ENCODE data around the gene CCDC171. TPM values are rescaled to one million over a fixed set of nuclear protein-coding genes. Genes with fewer than 3 reads are reported as not detected.
A peak's percentile ranks its signal among the peaks of the same experiment; 100 is the strongest.

The CCDC171 gene
- total RNA-seq, 1 donor = 5.8 TPM

- TF ChIP-seq, protein P1, sequence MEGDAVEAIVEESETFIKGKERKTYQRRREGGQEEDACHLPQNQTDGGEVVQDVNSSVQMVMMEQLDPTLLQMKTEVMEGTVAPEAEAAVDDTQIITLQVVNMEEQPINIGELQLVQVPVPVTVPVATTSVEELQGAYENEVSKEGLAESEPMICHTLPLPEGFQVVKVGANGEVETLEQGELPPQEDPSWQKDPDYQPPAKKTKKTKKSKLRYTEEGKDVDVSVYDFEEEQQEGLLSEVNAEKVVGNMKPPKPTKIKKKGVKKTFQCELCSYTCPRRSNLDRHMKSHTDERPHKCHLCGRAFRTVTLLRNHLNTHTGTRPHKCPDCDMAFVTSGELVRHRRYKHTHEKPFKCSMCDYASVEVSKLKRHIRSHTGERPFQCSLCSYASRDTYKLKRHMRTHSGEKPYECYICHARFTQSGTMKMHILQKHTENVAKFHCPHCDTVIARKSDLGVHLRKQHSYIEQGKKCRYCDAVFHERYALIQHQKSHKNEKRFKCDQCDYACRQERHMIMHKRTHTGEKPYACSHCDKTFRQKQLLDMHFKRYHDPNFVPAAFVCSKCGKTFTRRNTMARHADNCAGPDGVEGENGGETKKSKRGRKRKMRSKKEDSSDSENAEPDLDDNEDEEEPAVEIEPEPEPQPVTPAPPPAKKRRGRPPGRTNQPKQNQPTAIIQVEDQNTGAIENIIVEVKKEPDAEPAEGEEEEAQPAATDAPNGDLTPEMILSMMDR (IDR thresholded peaks at IDR 0.05; ENCODE audit: extremely low read depth, low read depth, low read length) = no peak
- peaks cover 38% of the 10 kb centered on the region for H3K4me1 ChIP-seq (ENCODE audit: insufficient read depth, low read length)
- no peak overlapping the region for H3K4me2 ChIP-seq (ENCODE audit: insufficient read depth, low read length)
- H3K79me2 ChIP-seq (ENCODE audit: insufficient read depth, low read length) = no peaks in the 10 kb centered on the region
- no peak overlapping the region for H2AFZ ChIP-seq (ENCODE audit: low read length)
- no peaks in the 10 kb centered on the region for H4K20me1 ChIP-seq (ENCODE audit: insufficient read depth, low read length)
- no peak for DNase-seq (ENCODE audit: insufficient read length, low spot score, missing footprints)
- no peaks in the 10 kb centered on the region for H3K9me3 ChIP-seq (ENCODE audit: low read depth, low read length)
- H3K27me3 ChIP-seq (ENCODE audit: insufficient read depth, low read length) = no peaks in the 10 kb centered on the region
- H3K27ac ChIP-seq (ENCODE audit: low read depth, low read length) = no peak overlapping the region
- H3K36me3 ChIP-seq (ENCODE audit: insufficient read depth, low read length) = no peaks in the 10 kb centered on the region
- no peak overlapping the region for H3K4me3 ChIP-seq (ENCODE audit: insufficient read depth, low read length)
Measured at GRCh38 chr9:16003785-16004184, 450.9 kb downstream of the CCDC171 start.

DNA sequence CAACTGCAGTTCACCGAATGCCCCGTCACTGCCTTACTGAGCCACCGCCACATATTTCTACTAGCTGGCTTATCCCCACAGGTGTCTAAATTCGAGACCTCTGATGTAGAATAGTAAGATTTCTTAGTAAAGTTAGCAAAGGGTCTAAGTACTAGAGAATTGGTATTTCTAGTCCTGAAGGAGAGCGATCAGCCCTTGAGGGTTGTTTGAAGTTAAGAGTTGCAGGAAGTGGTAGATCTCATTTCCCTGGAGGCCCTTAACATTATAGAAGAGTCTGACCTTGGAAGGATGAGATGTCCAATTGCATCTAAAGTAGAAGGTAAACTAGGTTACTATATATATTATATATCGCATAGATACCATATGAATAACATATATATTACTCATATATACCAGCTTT, 451.8 kb downstream of the CCDC171 start:
- Histone ChIP-seq H3K36me3 (ENCODE audit: insufficient read depth, low read length) (no peaks in the 10 kb centered on the region), H2AFZ (ENCODE audit: low read length) (no peak overlapping the region), H3K4me3 (ENCODE audit: insufficient read depth, low read length) (no peak overlapping the region), H3K9me3 (ENCODE audit: low read depth, low read length) (no peaks in the 10 kb centered on the region), H3K27me3 (ENCODE audit: insufficient read depth, low read length) (no peaks in the 10 kb centered on the region), H3K79me2 (ENCODE audit: insufficient read depth, low read length) (no peaks in the 10 kb centered on the region), H3K27ac (ENCODE audit: low read depth, low read length) (no peak overlapping the region), H3K4me1 (ENCODE audit: insufficient read depth, low read length) (peaks cover 30% of the 10 kb centered on the region), H3K4me2 (ENCODE audit: insufficient read depth, low read length) (no peak overlapping the region), H4K20me1 (ENCODE audit: insufficient read depth, low read length) (no peaks in the 10 kb centered on the region)
- TF ChIP-seq, protein P1 (IDR thresholded peaks at IDR 0.05; ENCODE audit: extremely low read depth, low read depth, low read length) = no peak
- no peak for DNase-seq (ENCODE audit: insufficient read length, low spot score, missing footprints)

- TF ChIP-seq, protein P1 (IDR thresholded peaks at IDR 0.05; ENCODE audit: extremely low read depth, low read depth, low read length) = no peak
- Histone ChIP-seq H3K79me2 (ENCODE audit: insufficient read depth, low read length) (no peaks in the 10 kb centered on the region), H4K20me1 (ENCODE audit: insufficient read depth, low read length) (no peaks in the 10 kb centered on the region), H3K27me3 (ENCODE audit: insufficient read depth, low read length) (no peaks in the 10 kb centered on the region), H3K4me3 (ENCODE audit: insufficient read depth, low read length) (no peak overlapping the region), H3K4me1 (ENCODE audit: insufficient read depth, low read length) (peaks cover 20% of the 10 kb centered on the region), H3K36me3 (ENCODE audit: insufficient read depth, low read length) (no peaks in the 10 kb centered on the region), H2AFZ (ENCODE audit: low read length) (peak overlapping the region; percentile 45), H3K27ac (ENCODE audit: low read depth, low read length) (peak overlapping the region; percentile 70), H3K9me3 (ENCODE audit: low read depth, low read length) (no peaks in the 10 kb centered on the region), H3K4me2 (ENCODE audit: insufficient read depth, low read length) (no peak overlapping the region)
- no peak for DNase-seq (ENCODE audit: insufficient read length, low spot score, missing footprints)
Measured at GRCh38 chr9:16010221-16010620, 457.4 kb downstream of the CCDC171 start.

DNA sequence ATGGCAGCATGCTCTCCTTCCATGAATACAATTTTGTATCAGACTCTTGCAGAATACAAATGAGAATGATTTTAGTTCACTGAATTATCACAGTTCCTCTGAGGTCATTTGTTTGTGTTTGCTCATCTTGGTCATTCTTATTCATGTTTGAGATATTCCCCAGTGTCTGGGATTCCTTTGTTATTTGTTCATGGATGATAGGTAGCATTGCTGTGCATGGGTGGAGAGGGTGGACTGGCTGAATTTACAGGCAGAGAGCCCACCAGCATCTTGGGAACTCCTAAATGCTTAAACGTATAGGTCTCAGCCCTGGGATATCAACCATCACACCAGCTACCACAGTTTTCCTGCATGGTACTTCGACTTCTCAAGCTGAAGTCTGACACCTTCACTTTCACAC, 459.8 kb downstream of the CCDC171 start:
- Histone ChIP-seq H3K27ac (ENCODE audit: low read depth, low read length) (peak overlapping the region; percentile 51), H3K9me3 (ENCODE audit: low read depth, low read length) (peaks cover under 1% of the 10 kb centered on the region), H2AFZ (ENCODE audit: low read length) (peak overlapping the region; percentile 1), H3K27me3 (ENCODE audit: insufficient read depth, low read length) (no peaks in the 10 kb centered on the region), H3K79me2 (ENCODE audit: insufficient read depth, low read length) (no peaks in the 10 kb centered on the region), H4K20me1 (ENCODE audit: insufficient read depth, low read length) (no peaks in the 10 kb centered on the region), H3K36me3 (ENCODE audit: insufficient read depth, low read length) (no peaks in the 10 kb centered on the region), H3K4me3 (ENCODE audit: insufficient read depth, low read length) (no peak overlapping the region), H3K4me2 (ENCODE audit: insufficient read depth, low read length) (no peak overlapping the region), H3K4me1 (ENCODE audit: insufficient read depth, low read length) (peaks cover 20% of the 10 kb centered on the region)
- TF ChIP-seq, protein P1 (IDR thresholded peaks at IDR 0.05; ENCODE audit: extremely low read depth, low read depth, low read length) = no peak
- peak; percentile 29 for DNase-seq (ENCODE audit: insufficient read length, low spot score, missing footprints)

Measured in osteoblast (primary cell).